Activated T-cell treated with anti-CD3 and anti-CD28 coated beads, Interleukin-2, amount 50 U/mL, for 24 hours (primary cell): ENCODE data around the gene MYL6B.
"Not testable (repeated sequence)": the region's sequence is repeated elsewhere in the genome, so short reads cannot be mapped to it uniquely, and the experiment has no call there.

Experiments
- DNase-seq: peaks from one replicate; pipeline ENCODE4 v3.0.0-alpha.2; 2020
- H3K27ac Mint-ChIP-seq: 2 replicates; pipeline ENCODE4 v1.8.0; 2020; ENCODE audit warnings: mild to moderate bottlenecking, mixed read lengths
- H3K27me3 Mint-ChIP-seq: 2 replicates; pipeline ENCODE4 v1.8.0; 2020; ENCODE audit warnings: mixed read lengths
- H3K36me3 Mint-ChIP-seq: 2 replicates; pipeline ENCODE4 v1.8.0; 2020; ENCODE audit warnings: low read depth, mixed read lengths
- H3K4me1 Mint-ChIP-seq: 2 replicates; pipeline ENCODE4 v1.8.0; 2020; ENCODE audit warnings: low read depth, mixed read lengths
- H3K4me3 Mint-ChIP-seq: 2 replicates; pipeline ENCODE4 v1.8.0; 2020; ENCODE audit warnings: mild to moderate bottlenecking, moderate library complexity, mixed read lengths
- H3K9me3 Mint-ChIP-seq: 2 replicates; pipeline ENCODE4 v1.8.0; 2020; ENCODE audit warnings: mixed read lengths

The MYL6B gene

DNA sequence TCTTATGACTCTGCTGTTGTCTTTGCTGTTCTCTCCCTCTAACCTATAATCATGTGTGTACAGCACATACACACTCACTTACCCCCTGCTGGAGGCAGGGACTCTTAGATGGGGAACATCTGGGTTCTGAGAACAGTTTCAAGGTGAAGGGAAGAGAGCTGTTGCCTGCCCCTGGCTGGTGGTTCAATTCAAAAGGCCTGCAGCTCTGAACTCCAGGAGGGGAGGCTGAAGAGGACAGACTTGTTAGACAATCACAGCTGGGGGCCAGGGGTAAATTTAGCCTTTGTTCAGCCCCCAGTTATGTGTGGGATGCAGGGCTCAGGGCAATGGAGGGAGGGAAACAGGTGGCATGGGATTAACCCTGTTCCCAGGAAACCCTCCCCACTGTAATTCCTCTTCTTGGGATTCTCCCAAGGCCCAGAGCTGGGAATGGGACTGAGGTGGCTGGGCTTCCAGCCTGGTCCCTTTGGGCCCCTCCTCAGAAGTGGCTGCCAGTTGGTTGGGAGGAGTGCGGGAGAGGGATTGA lies 1.9 kb downstream of the MYL6B start:
- H3K27me3 Mint-ChIP-seq, result no peaks in the 10 kb centered on the region
- H3K36me3 Mint-ChIP-seq, result peaks cover 50% of the 10 kb centered on the region
- H3K27ac Mint-ChIP-seq, result no peak overlapping the region
- H3K9me3 Mint-ChIP-seq, result no peaks in the 10 kb centered on the region
- peaks cover 52% of the 10 kb centered on the region for H3K4me1 Mint-ChIP-seq
- no peak for DNase-seq
- no peak overlapping the region for H3K4me3 Mint-ChIP-seq

GRCh38 chr12:56154818-56155217 lies 2.4 kb downstream of the MYL6B start:
- Mint-ChIP-seq H3K4me1 (peaks cover 57% of the 10 kb centered on the region), H3K9me3 (no peaks in the 10 kb centered on the region), H3K27ac (peak overlapping the region; percentile 15), H3K4me3 (no peak overlapping the region), H3K27me3 (no peaks in the 10 kb centered on the region), H3K36me3 (peaks cover 55% of the 10 kb centered on the region)
- DNase-seq, result no peak

DNA sequence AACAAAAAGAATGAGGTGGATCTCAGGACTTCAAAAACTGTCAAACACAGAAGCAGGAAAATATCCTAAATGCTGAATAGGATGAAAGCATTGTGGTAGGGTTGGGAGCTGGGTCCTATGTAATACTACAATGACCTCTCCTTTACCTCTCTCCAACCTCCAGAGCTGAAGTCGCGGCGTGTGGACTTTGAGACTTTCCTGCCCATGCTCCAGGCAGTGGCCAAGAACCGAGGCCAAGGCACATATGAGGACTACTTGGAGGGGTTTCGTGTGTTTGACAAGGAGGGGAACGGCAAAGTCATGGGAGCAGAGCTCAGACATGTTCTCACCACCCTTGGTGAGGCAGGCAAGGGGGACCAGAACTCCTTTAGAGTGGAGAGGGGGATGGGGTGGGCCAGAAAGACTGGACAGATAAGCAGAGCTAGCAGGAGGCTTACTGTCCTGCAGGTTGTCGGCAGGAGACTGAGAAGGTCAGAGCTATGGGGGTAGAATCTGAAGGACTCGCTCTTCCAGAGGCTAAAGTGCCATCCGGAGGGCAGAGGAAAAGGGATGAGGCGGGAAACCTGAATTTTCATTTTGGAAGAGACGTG lies 3.0 kb downstream of the MYL6B start:
- no peak overlapping the region for H3K4me3 Mint-ChIP-seq
- DNase-seq, result no peak
- H3K9me3 Mint-ChIP-seq, result no peaks in the 10 kb centered on the region
- peak overlapping the region; percentile 15 for H3K27ac Mint-ChIP-seq
- no peaks in the 10 kb centered on the region for H3K27me3 Mint-ChIP-seq
- H3K36me3 Mint-ChIP-seq, result peaks cover 61% of the 10 kb centered on the region
- H3K4me1 Mint-ChIP-seq, result peaks cover 59% of the 10 kb centered on the region

GRCh38 chr12:56156464-56157200 lies 4.2 kb downstream of the MYL6B start:
- Mint-ChIP-seq H3K27ac (peak overlapping the region; percentile 99), H3K36me3 (peaks cover 73% of the 10 kb centered on the region), H3K4me3 (peak overlapping the region; percentile 99), H3K4me1 (peaks cover 58% of the 10 kb centered on the region)
- not testable (repeated sequence) for DNase-seq, H3K9me3 Mint-ChIP-seq, H3K27me3 Mint-ChIP-seq

- peaks cover 75% of the 10 kb centered on the region for H3K36me3 Mint-ChIP-seq
Measured at GRCh38 chr12:56157201-56158028, 5.0 kb downstream of the MYL6B start.

DNA sequence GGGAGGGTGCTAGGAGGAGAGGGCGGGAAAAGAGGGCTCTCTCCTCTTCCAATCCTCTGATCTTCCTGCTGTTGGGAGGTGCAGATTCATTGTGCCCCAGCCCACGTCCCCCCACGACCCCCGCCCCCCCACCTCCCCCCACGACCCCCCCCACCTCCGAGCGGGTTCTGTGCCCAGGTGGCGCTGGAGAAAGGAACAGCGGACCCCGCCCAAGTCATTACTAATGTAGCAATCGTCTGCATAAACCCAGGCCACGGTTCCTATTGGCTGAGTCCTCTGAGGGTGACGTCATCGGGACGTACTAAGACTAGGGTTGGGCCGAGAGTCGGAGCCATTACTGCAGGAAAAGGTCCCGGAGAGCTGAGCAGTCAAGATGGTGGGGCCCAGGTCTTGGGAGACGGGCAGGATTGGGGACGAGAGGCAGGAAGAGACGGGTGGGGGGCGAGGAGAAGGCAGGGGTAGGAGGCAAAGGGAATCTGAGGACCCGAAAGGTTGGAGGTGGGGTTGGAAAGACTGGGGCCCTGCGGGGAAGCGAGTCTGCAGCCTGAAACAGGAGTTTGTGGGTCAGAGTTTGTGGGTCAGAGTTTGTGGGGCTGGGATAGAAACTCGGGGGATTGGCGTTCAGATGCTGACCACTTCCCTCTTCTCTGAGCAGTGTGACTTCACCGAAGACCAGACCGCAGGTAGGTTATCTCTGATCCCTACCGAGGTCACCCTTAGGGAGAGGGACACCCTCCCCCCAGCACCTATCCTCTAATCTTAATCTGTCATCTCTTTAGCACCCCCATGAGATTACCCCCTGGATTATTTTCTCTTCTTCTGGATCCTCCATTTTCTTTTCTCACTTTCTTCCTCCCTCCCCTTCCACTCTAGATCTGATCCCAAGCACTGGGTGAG lies 5.9 kb downstream of the MYL6B start, which contains the start of gene MYL6:
Gene MYL6, plus strand, starts transcription at position 331 of the 897 bp plus-strand sequence. Its CDS starts 43 bp downstream, at position 374.
- Mint-ChIP-seq H3K27ac (peak within 1 kb of the TSS; percentile 99), H3K9me3 (no peaks in the 10 kb centered on the region), H3K4me1 (peaks cover 48% of the 10 kb centered on the region), H3K4me3 (peak within 1 kb of the TSS; percentile 99), H3K27me3 (no peaks in the 10 kb centered on the region), H3K36me3 (peaks cover 82% of the 10 kb centered on the region)
- peak; percentile 86 for DNase-seq

More at GRCh38 chr12:56157201-56158028, 5.0 kb downstream of the MYL6B start:
- DNase-seq, result peak; percentile 74
- Mint-ChIP-seq H3K27ac (peak overlapping the region; percentile 99), H3K27me3 (no peaks in the 10 kb centered on the region), H3K4me3 (peak overlapping the region; percentile 99), H3K9me3 (no peaks in the 10 kb centered on the region), H3K4me1 (peaks cover 54% of the 10 kb centered on the region)

DNA sequence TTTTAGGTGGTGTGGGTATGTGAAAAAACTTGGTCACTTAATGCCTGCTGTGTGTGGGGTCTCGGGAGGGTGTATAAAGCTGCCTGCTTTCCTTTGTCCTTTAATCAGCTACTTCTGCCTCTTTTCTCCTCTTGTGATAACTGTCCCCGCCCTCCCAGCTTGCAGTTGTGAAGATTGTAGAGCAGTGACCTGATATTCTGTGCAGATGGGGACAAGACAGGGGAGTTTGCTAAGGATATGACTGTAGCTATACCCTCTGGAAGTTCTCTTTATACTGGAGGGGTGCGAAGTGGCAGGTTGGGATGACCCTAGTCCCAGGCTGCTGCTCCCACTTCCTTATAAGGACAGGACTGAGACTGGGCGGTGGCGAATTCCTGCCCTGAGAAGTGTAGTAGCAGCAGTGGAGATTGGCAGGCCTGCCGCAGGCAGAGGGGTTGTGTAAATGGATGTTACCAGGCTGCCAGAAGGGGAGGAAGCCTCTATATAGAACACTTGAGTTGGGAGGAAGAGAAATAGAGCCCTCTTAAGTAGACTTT lies 6.6 kb downstream of the MYL6B start:
- H3K27ac Mint-ChIP-seq, result peak overlapping the region; percentile 99
- peak overlapping the region; percentile 99 for H3K4me3 Mint-ChIP-seq
- no peak for DNase-seq
- no peaks in the 10 kb centered on the region for H3K9me3 Mint-ChIP-seq
- H3K4me1 Mint-ChIP-seq, result peaks cover 44% of the 10 kb centered on the region
- no peaks in the 10 kb centered on the region for H3K27me3 Mint-ChIP-seq
- H3K36me3 Mint-ChIP-seq, result peaks cover 89% of the 10 kb centered on the region

- Mint-ChIP-seq H3K27me3 (no peaks in the 10 kb centered on the region), H3K4me3 (peak overlapping the region; percentile 99), H3K27ac (peak overlapping the region; percentile 99), H3K4me1 (peaks cover 43% of the 10 kb centered on the region), H3K36me3 (peaks cover 93% of the 10 kb centered on the region), H3K9me3 (no peaks in the 10 kb centered on the region)
- DNase-seq, result no peak
Measured at GRCh38 chr12:56159482-56160192, 7.2 kb downstream of the MYL6B start.

- Mint-ChIP-seq H3K4me1 (peaks cover 43% of the 10 kb centered on the region), H3K9me3 (no peaks in the 10 kb centered on the region), H3K4me3 (peak overlapping the region; percentile 99), H3K27me3 (no peaks in the 10 kb centered on the region), H3K27ac (peak overlapping the region; percentile 99), H3K36me3 (peaks cover 94% of the 10 kb centered on the region)
- peak; percentile 69 for DNase-seq
Measured at GRCh38 chr12:56160193-56160763, 7.9 kb downstream of the MYL6B start.

DNA sequence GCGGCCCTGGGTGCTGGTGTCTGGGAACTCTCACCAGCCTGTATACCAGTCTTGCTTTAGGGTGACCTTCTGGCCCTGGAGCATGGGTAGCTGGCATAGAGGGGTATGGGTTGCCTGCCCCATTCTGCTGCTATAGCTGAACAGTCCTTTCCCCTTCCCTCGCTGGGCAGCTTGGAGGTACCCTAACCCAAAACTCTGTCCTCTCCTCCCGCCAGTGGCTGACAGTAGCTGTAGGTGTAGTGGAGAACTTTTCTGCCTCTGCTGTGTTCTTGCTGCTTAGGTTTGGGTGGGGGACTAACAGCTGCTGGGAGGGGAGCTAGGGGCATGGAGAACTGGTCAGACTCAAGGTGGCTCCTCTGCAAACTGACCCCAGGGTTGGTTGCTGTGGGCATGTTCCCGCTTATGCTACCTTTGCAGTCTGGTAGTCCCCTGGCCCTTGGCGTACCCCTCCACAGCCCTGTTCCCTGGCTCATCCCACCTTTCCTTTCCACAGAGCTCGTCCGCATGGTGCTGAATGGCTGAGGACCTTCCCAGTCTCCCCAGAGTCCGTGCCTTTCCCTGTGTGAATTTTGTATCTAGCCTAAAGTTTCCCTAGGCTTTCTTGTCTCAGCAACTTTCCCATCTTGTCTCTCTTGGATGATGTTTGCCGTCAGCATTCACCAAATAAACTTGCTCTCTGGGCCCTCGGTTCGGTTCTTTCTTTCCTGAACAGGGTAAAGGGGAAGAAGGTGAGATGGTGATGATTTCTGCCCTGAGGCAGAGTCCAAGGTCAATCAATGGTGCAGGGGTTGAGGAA lies 8.7 kb downstream of the MYL6B start:
- DNase-seq, result no peak
- peak overlapping the region; percentile 99 for H3K4me3 Mint-ChIP-seq
- H3K9me3 Mint-ChIP-seq, result no peaks in the 10 kb centered on the region
- H3K4me1 Mint-ChIP-seq, result peaks cover 39% of the 10 kb centered on the region
- peak overlapping the region; percentile 99 for H3K27ac Mint-ChIP-seq
- H3K27me3 Mint-ChIP-seq, result no peaks in the 10 kb centered on the region
- peaks cover 94% of the 10 kb centered on the region for H3K36me3 Mint-ChIP-seq

- peak overlapping the region; percentile 99 for H3K4me3 Mint-ChIP-seq
- peaks cover 39% of the 10 kb centered on the region for H3K4me1 Mint-ChIP-seq
- H3K27ac Mint-ChIP-seq, result peak overlapping the region; percentile 99
- H3K27me3 Mint-ChIP-seq, result no peaks in the 10 kb centered on the region
- no peak for DNase-seq
- H3K9me3 Mint-ChIP-seq, result no peaks in the 10 kb centered on the region
- peaks cover 96% of the 10 kb centered on the region for H3K36me3 Mint-ChIP-seq
Measured at GRCh38 chr12:56161690-56162351, 9.4 kb downstream of the MYL6B start.
